ENCODE data around the gene CALML5.

DNA sequence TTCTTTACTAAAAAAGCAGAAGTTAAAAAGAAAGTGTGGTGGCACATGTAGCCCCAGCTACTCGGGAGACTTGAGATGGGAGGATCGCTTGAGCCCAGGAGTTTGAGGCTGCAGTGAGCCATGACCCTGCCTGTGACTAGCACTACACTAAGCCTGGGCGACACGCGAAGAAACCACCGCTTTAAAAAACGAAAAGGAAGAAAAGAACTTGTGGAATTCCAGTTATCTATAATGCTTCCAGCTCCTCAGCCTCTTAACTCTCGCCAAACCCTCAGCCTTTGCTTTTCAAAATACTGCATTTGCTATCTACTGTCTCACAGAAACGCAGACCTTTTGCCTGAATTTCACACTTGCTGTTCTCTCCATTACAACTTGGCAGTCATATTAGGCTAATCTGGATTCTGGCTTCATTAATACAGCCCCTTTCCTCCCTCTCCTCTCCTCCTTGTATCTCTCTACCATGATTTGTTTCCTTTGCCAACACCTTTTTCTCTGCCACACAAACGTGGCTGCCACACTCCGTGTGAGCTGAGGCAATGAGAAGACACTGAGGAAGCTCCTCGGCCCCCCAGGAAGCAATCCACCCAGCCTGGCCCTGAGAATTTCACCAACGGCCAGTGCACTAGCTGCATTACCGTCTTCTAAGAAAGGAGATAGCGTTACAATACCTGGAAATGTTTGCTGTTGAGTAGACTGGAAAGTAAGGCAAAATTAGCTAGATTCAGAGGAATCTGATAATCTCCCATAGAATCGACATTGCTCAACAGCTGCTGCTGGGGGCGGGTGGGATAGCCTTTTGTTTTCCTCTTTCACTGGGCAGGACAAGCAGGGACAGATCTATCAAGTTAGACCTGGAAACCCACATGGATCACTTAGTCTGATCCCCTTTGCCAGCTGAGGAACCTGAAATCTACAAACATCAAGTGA is 37.2 kb downstream of the CALML5 start:
- TF ChIP-seq, protein P1, sequence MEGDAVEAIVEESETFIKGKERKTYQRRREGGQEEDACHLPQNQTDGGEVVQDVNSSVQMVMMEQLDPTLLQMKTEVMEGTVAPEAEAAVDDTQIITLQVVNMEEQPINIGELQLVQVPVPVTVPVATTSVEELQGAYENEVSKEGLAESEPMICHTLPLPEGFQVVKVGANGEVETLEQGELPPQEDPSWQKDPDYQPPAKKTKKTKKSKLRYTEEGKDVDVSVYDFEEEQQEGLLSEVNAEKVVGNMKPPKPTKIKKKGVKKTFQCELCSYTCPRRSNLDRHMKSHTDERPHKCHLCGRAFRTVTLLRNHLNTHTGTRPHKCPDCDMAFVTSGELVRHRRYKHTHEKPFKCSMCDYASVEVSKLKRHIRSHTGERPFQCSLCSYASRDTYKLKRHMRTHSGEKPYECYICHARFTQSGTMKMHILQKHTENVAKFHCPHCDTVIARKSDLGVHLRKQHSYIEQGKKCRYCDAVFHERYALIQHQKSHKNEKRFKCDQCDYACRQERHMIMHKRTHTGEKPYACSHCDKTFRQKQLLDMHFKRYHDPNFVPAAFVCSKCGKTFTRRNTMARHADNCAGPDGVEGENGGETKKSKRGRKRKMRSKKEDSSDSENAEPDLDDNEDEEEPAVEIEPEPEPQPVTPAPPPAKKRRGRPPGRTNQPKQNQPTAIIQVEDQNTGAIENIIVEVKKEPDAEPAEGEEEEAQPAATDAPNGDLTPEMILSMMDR (IDR thresholded peaks at IDR 0.05) = no peak
- TF ChIP-seq POLR2AphosphoS5 (IDR thresholded peaks at IDR 0.05; ENCODE audit: low read depth, low read length) = no peak
- TF ChIP-seq, protein P2, sequence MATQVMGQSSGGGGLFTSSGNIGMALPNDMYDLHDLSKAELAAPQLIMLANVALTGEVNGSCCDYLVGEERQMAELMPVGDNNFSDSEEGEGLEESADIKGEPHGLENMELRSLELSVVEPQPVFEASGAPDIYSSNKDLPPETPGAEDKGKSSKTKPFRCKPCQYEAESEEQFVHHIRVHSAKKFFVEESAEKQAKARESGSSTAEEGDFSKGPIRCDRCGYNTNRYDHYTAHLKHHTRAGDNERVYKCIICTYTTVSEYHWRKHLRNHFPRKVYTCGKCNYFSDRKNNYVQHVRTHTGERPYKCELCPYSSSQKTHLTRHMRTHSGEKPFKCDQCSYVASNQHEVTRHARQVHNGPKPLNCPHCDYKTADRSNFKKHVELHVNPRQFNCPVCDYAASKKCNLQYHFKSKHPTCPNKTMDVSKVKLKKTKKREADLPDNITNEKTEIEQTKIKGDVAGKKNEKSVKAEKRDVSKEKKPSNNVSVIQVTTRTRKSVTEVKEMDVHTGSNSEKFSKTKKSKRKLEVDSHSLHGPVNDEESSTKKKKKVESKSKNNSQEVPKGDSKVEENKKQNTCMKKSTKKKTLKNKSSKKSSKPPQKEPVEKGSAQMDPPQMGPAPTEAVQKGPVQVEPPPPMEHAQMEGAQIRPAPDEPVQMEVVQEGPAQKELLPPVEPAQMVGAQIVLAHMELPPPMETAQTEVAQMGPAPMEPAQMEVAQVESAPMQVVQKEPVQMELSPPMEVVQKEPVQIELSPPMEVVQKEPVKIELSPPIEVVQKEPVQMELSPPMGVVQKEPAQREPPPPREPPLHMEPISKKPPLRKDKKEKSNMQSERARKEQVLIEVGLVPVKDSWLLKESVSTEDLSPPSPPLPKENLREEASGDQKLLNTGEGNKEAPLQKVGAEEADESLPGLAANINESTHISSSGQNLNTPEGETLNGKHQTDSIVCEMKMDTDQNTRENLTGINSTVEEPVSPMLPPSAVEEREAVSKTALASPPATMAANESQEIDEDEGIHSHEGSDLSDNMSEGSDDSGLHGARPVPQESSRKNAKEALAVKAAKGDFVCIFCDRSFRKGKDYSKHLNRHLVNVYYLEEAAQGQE (IDR thresholded peaks at IDR 0.05; ENCODE audit: insufficient read depth in 1 of 2, low read depth in 2 of 2, low read length in 1 of 2) = no peak
- TF ChIP-seq TCF7L2 (IDR thresholded peaks at IDR 0.05; ENCODE audit: low read depth, low read length) = no peak
- TF ChIP-seq SIN3A (IDR thresholded peaks at IDR 0.05; ENCODE audit: borderline replicate concordance, insufficient read depth, low read depth, low read length) = no peak
